ENCODE results near the gene HLA-B.

The HLA-B gene

GRCh38 chr6:31363811-31364210 is 6.8 kb upstream of the HLA-B start:
- no peak overlapping the region for H3K27ac ChIP-seq (ENCODE audit: low read depth, low read length, poor library complexity, severe bottlenecking)
- peaks cover 3% of the 10 kb centered on the region; the same call in 1 of the 2 replicates for H3K27me3 ChIP-seq (ENCODE audit: insufficient read depth, low read length)
- no peaks in the 10 kb centered on the region for H3F3A ChIP-seq (ENCODE audit: insufficient read depth, low read length)
- H2AFZ ChIP-seq (ENCODE audit: low read length) = no peak overlapping the region
- TF ChIP-seq, protein P1, sequence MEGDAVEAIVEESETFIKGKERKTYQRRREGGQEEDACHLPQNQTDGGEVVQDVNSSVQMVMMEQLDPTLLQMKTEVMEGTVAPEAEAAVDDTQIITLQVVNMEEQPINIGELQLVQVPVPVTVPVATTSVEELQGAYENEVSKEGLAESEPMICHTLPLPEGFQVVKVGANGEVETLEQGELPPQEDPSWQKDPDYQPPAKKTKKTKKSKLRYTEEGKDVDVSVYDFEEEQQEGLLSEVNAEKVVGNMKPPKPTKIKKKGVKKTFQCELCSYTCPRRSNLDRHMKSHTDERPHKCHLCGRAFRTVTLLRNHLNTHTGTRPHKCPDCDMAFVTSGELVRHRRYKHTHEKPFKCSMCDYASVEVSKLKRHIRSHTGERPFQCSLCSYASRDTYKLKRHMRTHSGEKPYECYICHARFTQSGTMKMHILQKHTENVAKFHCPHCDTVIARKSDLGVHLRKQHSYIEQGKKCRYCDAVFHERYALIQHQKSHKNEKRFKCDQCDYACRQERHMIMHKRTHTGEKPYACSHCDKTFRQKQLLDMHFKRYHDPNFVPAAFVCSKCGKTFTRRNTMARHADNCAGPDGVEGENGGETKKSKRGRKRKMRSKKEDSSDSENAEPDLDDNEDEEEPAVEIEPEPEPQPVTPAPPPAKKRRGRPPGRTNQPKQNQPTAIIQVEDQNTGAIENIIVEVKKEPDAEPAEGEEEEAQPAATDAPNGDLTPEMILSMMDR (IDR thresholded peaks at IDR 0.05; ENCODE audit: low read length) = no peak
- TF ChIP-seq EZH2 (IDR thresholded peaks at IDR 0.05; ENCODE audit: borderline replicate concordance, low read length) = no peak
- peaks cover 4% of the 10 kb centered on the region for H3K4me1 ChIP-seq (ENCODE audit: insufficient read depth, low read length, severe bottlenecking)
- no peak overlapping the region for H3K4me3 ChIP-seq (ENCODE audit: low read depth, low read length, poor library complexity, severe bottlenecking)
- H3K9me2 ChIP-seq (ENCODE audit: low read depth, low read length) = no peaks in the 10 kb centered on the region
- no peaks in the 10 kb centered on the region for H3K79me2 ChIP-seq (ENCODE audit: insufficient read depth, low read length)
- no peaks in the 10 kb centered on the region for H3K9me3 ChIP-seq (ENCODE audit: low read length)
- no peaks in the 10 kb centered on the region for H4K20me1 ChIP-seq (ENCODE audit: insufficient read depth, low read length)
- no peak overlapping the region for H3K9ac ChIP-seq (ENCODE audit: low read length)
- no peak overlapping the region for H3K4me2 ChIP-seq (ENCODE audit: low read length)
- H3K36me3 ChIP-seq (ENCODE audit: insufficient read depth, low read length) = no peaks in the 10 kb centered on the region

- Histone ChIP-seq H3K27ac (ENCODE audit: low read depth, low read length, poor library complexity, severe bottlenecking) (no peak overlapping the region), H3K9me2 (ENCODE audit: low read depth, low read length) (no peaks in the 10 kb centered on the region), H3K27me3 (ENCODE audit: insufficient read depth, low read length) (peaks cover 3% of the 10 kb centered on the region; the same call in 1 of the 2 replicates), H3K4me1 (ENCODE audit: insufficient read depth, low read length, severe bottlenecking) (peaks cover 4% of the 10 kb centered on the region), H3K9ac (ENCODE audit: low read length) (no peak overlapping the region), H3K4me2 (ENCODE audit: low read length) (no peak overlapping the region), H4K20me1 (ENCODE audit: insufficient read depth, low read length) (no peaks in the 10 kb centered on the region), H2AFZ (ENCODE audit: low read length) (no peak overlapping the region), H3K9me3 (ENCODE audit: low read length) (no peaks in the 10 kb centered on the region), H3K36me3 (ENCODE audit: insufficient read depth, low read length) (no peaks in the 10 kb centered on the region), H3K79me2 (ENCODE audit: insufficient read depth, low read length) (no peaks in the 10 kb centered on the region), H3F3A (ENCODE audit: insufficient read depth, low read length) (no peaks in the 10 kb centered on the region), H3K4me3 (ENCODE audit: low read depth, low read length, poor library complexity, severe bottlenecking) (no peak overlapping the region)
- TF ChIP-seq, protein P1 (IDR thresholded peaks at IDR 0.05; ENCODE audit: low read length) = no peak
- TF ChIP-seq EZH2 (IDR thresholded peaks at IDR 0.05; ENCODE audit: borderline replicate concordance, low read length) = no peak
Observed at GRCh38 chr6:31362751-31363150, 5.8 kb upstream of the HLA-B start.

DNA sequence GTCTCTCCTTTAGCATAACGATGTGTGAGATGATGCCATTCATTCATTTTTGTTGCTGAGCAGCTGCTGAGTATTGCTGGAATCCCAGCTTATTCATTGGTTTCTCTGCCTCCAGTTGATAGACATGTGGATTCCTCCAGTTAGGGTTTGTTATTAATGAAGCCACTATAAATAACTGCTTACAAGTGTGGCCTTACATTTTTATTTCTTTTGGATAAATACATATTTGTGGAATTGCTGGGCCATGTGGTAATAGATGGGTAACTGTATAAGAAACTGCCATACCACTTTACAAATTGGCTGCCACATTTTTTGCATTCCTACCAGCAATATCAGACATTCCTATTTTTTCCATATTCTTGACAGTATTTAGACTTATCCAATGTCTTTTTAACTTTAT is 2.6 kb upstream of the HLA-B start:
- Histone ChIP-seq H2AFZ (ENCODE audit: low read length) (no peak overlapping the region), H3K27ac (ENCODE audit: low read depth, low read length, poor library complexity, severe bottlenecking) (no peak overlapping the region), H3K9me2 (ENCODE audit: low read depth, low read length) (no peaks in the 10 kb centered on the region), H3K4me2 (ENCODE audit: low read length) (no peak overlapping the region), H4K20me1 (ENCODE audit: insufficient read depth, low read length) (no peaks in the 10 kb centered on the region), H3K4me1 (ENCODE audit: insufficient read depth, low read length, severe bottlenecking) (peaks cover 3% of the 10 kb centered on the region), H3F3A (ENCODE audit: insufficient read depth, low read length) (no peaks in the 10 kb centered on the region), H3K4me3 (ENCODE audit: low read depth, low read length, poor library complexity, severe bottlenecking) (no peak overlapping the region), H3K27me3 (ENCODE audit: insufficient read depth, low read length) (peaks cover 3% of the 10 kb centered on the region; the same call in 1 of the 2 replicates), H3K79me2 (ENCODE audit: insufficient read depth, low read length) (no peaks in the 10 kb centered on the region), H3K9ac (ENCODE audit: low read length) (no peak overlapping the region), H3K9me3 (ENCODE audit: low read length) (no peaks in the 10 kb centered on the region), H3K36me3 (ENCODE audit: insufficient read depth, low read length) (no peaks in the 10 kb centered on the region)
- TF ChIP-seq, protein P1 (IDR thresholded peaks at IDR 0.05; ENCODE audit: low read length) = no peak
- no peak for TF ChIP-seq EZH2 (IDR thresholded peaks at IDR 0.05; ENCODE audit: borderline replicate concordance, low read length)

All from OCI-LY1 (cell line).